B cell (primary cell): ENCODE data around the gene GALNT5. TPM values are rescaled to one million over a fixed set of nuclear protein-coding genes. Genes with fewer than 3 reads are reported as not detected.

Experiments used
- ATAC-seq: fragments of 200-7000 bp; cut with Tn5 transposase; one replicate; pipeline ENCODE4 v1.10.0; 2021; ENCODE audit warnings: low read depth, mild to moderate bottlenecking, moderate number of reproducible peaks, moderate library complexity
- CTCF ChIA-PET: fragments of 350-600 bp; sonication (Branson Sonifier 250); formaldehyde crosslinking; loops from one replicate; lab custom pipeline; 2021; ENCODE audit warnings: antibody characterized with exemption, inconsistent platforms; lab: Charles Lee
- POLR2A ChIA-PET: fragments of 350-600 bp; sonication (Branson Sonifier 250); formaldehyde crosslinking; loops from one replicate; lab custom pipeline; 2021; ENCODE audit warnings: antibody characterized with exemption; lab: Charles Lee
- DNase-seq: peaks from one replicate; pipeline ENCODE4 v3.0.0; 2013
- H2AFZ ChIP-seq: 2 replicates; pipeline ENCODE4 v1.6.1; 2012; ENCODE audit warnings: mild to moderate bottlenecking, low read depth, low read length; ENCODE audit not compliant: insufficient read depth, poor library complexity, severe bottlenecking
- H3K27ac ChIP-seq, 2 donors: 1 replicate in 1 of 2; 2 replicates in 1 of 2; pipeline ENCODE4 v1.5.1; 2012 to 2013; ENCODE audit warnings: low read length in 2 of 2, mild to moderate bottlenecking in 2 of 2, moderate library complexity in 1 of 2
- H3K27me3 ChIP-seq, 4 experiments: fragments of 200-600 bp in 1 of 4; sonication (generic) in 1 of 4; replicated peaks in 1 of 4; 1 replicate in 2 of 4; 2 replicates in 2 of 4; pipeline versions ENCODE4 v1.6.1 to v1.7.0; 2013 to 2016; ENCODE audit warnings: low read length in 3 of 4, mild to moderate bottlenecking in 2 of 4, mixed read lengths in 1 of 4, moderate library complexity in 1 of 4; ENCODE audit not compliant: insufficient read depth in 4 of 4, control insufficient read depth in 3 of 4; ENCODE audit errors: control extremely low read depth in 1 of 4
- H3K36me3 ChIP-seq, 2 experiments: replicated peaks in 1 of 2; 1 replicate in 1 of 2; 2 replicates in 1 of 2; pipeline versions ENCODE4 v1.6.1 to v1.7.1; 2013; ENCODE audit warnings: low read length in 1 of 2; ENCODE audit not compliant: insufficient read depth in 2 of 2, control insufficient read depth in 1 of 2; ENCODE audit errors: control extremely low read depth in 1 of 2, extremely low read depth in 1 of 2
- H3K4me1 ChIP-seq, 2 donors: fragments of 200-600 bp in 1 of 2; sonication (generic) in 1 of 2; 1 replicate in 1 of 2; 2 replicates in 1 of 2; pipeline versions ENCODE4 v1.5.1 to v1.6.1; 2013 to 2017; ENCODE audit warnings: low read length in 2 of 2; ENCODE audit not compliant: control insufficient read depth in 2 of 2, insufficient read depth in 2 of 2
- H3K4me2 ChIP-seq: replicated peaks from 2 replicates; pipeline ENCODE3; 2012; ENCODE audit warnings: mild to moderate bottlenecking, low read depth, low read length; ENCODE audit not compliant: poor library complexity, severe bottlenecking
- H3K4me3 ChIP-seq, 5 experiments: fragments of 200-600 bp in 1 of 5; sonication (generic) in 1 of 5; 1 replicate in 3 of 5; 2 replicates in 2 of 5; pipeline versions ENCODE4 v1.5.1 to v1.7.0; 2011 to 2016; ENCODE audit warnings: low read length in 4 of 5, mild to moderate bottlenecking in 4 of 5, low read depth in 2 of 5, control low read depth in 1 of 5, moderate library complexity in 1 of 5; ENCODE audit not compliant: insufficient read depth in 1 of 5; ENCODE audit errors: control extremely low read depth in 1 of 5, extremely low read depth in 1 of 5
- H3K79me2 ChIP-seq: fragments of 200-600 bp; sonication (generic); one replicate; pipeline ENCODE4 v1.6.0; 2016; ENCODE audit warnings: low read length; ENCODE audit not compliant: control insufficient read depth, insufficient read depth
- H3K9ac ChIP-seq: fragments of 200-600 bp; sonication (generic); 2 replicates; pipeline ENCODE4 v1.6.1; 2017; ENCODE audit warnings: mild to moderate bottlenecking, low read length, moderate library complexity
- H3K9me3 ChIP-seq, 3 donors: one replicate each; pipeline versions ENCODE4 v1.6.1 to v1.7.1; 2013; ENCODE audit warnings: low read length in 2 of 3; ENCODE audit not compliant: control insufficient read depth in 2 of 3, insufficient read depth in 1 of 3; ENCODE audit errors: control extremely low read depth in 1 of 3
- H4K20me1 ChIP-seq: 2 replicates; pipeline ENCODE4 v1.6.0; 2012; ENCODE audit warnings: mild to moderate bottlenecking, low read length; ENCODE audit not compliant: insufficient read depth, control insufficient read depth, poor library complexity, severe bottlenecking
- H3K27ac Mint-ChIP-seq: one replicate; pipeline ENCODE4 v1.8.0; 2021; ENCODE audit warnings: mixed read lengths
- H3K27me3 Mint-ChIP-seq: one replicate; pipeline ENCODE4 v1.8.0; 2021; ENCODE audit warnings: mixed read lengths
- H3K4me1 Mint-ChIP-seq: one replicate; pipeline ENCODE4 v1.8.0; 2021; ENCODE audit warnings: mixed read lengths
- H3K4me3 Mint-ChIP-seq: one replicate; pipeline ENCODE4 v1.8.0; 2021; ENCODE audit warnings: mixed read lengths
- H3K9me3 Mint-ChIP-seq: one replicate; pipeline ENCODE4 v1.8.0; 2022; ENCODE audit warnings: mixed read lengths; ENCODE audit not compliant: insufficient read depth
- CTCF ChIP-seq: fragments of 200-600 bp; IDR thresholded peaks from one replicate; pipeline ENCODE4 v1.8.0; 2022; ENCODE audit warnings: antibody characterized with exemption, mild to moderate bottlenecking
- EZH2 ChIP-seq: IDR thresholded peaks from 2 replicates; pipeline ENCODE4 v1.6.1; 2012; ENCODE audit warnings: borderline replicate concordance, low read depth, mild to moderate bottlenecking, moderate library complexity, low read length; ENCODE audit not compliant: insufficient read depth, poor library complexity, severe bottlenecking
- WGBS: methylation state at CpG from one replicate; pipeline ENCODE4 v1.1.5; 2013; ENCODE audit warnings: missing lambda C conversion rate; ENCODE audit not compliant: insufficient coverage; 5-methylcytosine and 5-hydroxymethylcytosine counted together
- intact Hi-C: fragments of 100-400 bp; cut with micrococcal nuclease; formaldehyde crosslinking; loops from one replicate; pipeline ENCODE4 v1.10.0; 2022
- polyA plus RNA-seq: library from polyadenylated mRNA; depleted of rRNA; stranded (reverse); fragments of >200 nt; gene quantifications from 2 replicates; pipeline ENCODE4 v1.2.3, GENCODE V29; 2012
- total RNA-seq, 2 donors: library from RNA; stranded (reverse); fragments of 120-200 nt in 1 of 2; gene quantifications; 1 replicate in 1 of 2; 2 replicates in 1 of 2; pipeline versions ENCODE4 v1.2.3 to v1.2.4, GENCODE V29; 2013 to 2022

Gene GALNT5
- total and polyA plus RNA-seq, 2 donors (not counting 1 experiment from before 2014, with no cell fraction given) = not detected

- intact Hi-C loops = no loop called here
- H3K9me3 ChIP-seq = peaks cover 0 to 1% (median 0%) of the 10 kb centered on the region in 3 donors
- TF ChIP-seq EZH2 = no peak
- no peak for TF ChIP-seq CTCF
- DNase-seq (no peak), ATAC-seq (no peak)
- peaks cover 8% of the 10 kb centered on the region for H3K27me3 Mint-ChIP-seq
- no peaks in the 10 kb centered on the region for H4K20me1 ChIP-seq
- H3K4me3 Mint-ChIP-seq = no peak overlapping the region
- H3K27me3 ChIP-seq = no peaks in the 10 kb centered on the region
- ChIA-PET POLR2A (no interaction called here), CTCF (no interaction called here)
- no peaks in the 10 kb centered on the region for H3K79me2 ChIP-seq
- no peak overlapping the region for H3K27ac ChIP-seq
- H3K4me3 ChIP-seq = no peak overlapping the region
- no CpG with 5 or more reads among the region's 2 CpGs for WGBS
- no peak overlapping the region for H3K27ac Mint-ChIP-seq
- H3K9ac ChIP-seq = no peak overlapping the region
- H3K4me1 ChIP-seq = no peaks in the 10 kb centered on the region
- no peaks in the 10 kb centered on the region for H3K9me3 Mint-ChIP-seq
- no peak overlapping the region for H2AFZ ChIP-seq
- no peaks in the 10 kb centered on the region for H3K36me3 ChIP-seq
- no peak overlapping the region for H3K4me2 ChIP-seq
- H3K4me1 Mint-ChIP-seq = no peaks in the 10 kb centered on the region
Measured at GRCh38 chr2:157229572-157229971, 27.9 kb upstream of the GALNT5 start.

- no peak for TF ChIP-seq EZH2
- no peak for TF ChIP-seq CTCF
- no peaks in the 10 kb centered on the region for H3K27me3 ChIP-seq
- Mint-ChIP-seq H3K27me3 (peaks cover 15% of the 10 kb centered on the region), H3K9me3 (no peaks in the 10 kb centered on the region), H3K27ac (no peak overlapping the region), H3K4me1 (no peaks in the 10 kb centered on the region), H3K4me3 (no peak overlapping the region)
- H4K20me1 ChIP-seq = no peaks in the 10 kb centered on the region
- ATAC-seq = no peak
- no peak overlapping the region for H3K27ac ChIP-seq
- H3K4me3 ChIP-seq = no peak overlapping the region
- no peaks in the 10 kb centered on the region for H3K79me2 ChIP-seq
- no peaks in the 10 kb centered on the region for H3K36me3 ChIP-seq
- peaks cover 0 to 1% (median 0%) of the 10 kb centered on the region in 3 donors for H3K9me3 ChIP-seq
- H3K9ac ChIP-seq = no peak overlapping the region
- intact Hi-C loops = no loop called here
- H2AFZ ChIP-seq = no peak overlapping the region
- no peak for DNase-seq
- ChIA-PET CTCF (no interaction called here), POLR2A (no interaction called here)
- H3K4me1 ChIP-seq = no peaks in the 10 kb centered on the region
- H3K4me2 ChIP-seq = no peak overlapping the region
Measured at GRCh38 chr2:157231476-157231875, 26.0 kb upstream of the GALNT5 start.
